ENCODE results near the gene PYDC1.

The PYDC1 gene

DNA sequence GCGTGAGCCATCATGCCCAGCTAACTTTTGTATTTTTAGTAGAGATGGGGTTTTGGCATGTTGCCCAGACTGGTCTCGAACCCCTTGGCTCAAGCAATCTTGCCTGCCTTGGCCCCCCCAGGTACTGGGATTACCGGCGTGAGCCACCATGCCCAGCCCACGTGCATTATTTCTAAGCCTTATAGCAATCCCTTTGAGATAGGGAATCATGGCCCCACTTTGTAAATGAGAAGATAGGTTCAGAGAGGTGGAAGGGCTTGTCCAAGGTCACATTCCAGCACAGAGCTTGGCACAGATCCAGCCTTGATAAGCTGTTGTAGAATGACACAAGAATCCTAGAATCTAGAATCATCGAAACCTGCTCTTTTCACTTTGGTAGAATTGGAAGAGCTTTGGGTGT lies 10.2 kb downstream of the PYDC1 start:
- H3K27ac ChIP-seq (ENCODE audit: poor library complexity, severe bottlenecking): no peak overlapping the region
- no peak overlapping the region for H3K4me3 ChIP-seq (ENCODE audit: severe bottlenecking)
- no peaks in the 10 kb centered on the region for H3K36me3 ChIP-seq (ENCODE audit: low read depth)
- H3K4me1 ChIP-seq (ENCODE audit: insufficient read depth, poor library complexity, severe bottlenecking): no peaks in the 10 kb centered on the region
- no peak for DNase-seq (ENCODE audit: low spot score)
- H3K9me3 ChIP-seq (ENCODE audit: severe bottlenecking): no peaks in the 10 kb centered on the region
- no peaks in the 10 kb centered on the region for H3K27me3 ChIP-seq (ENCODE audit: insufficient read depth, poor library complexity, severe bottlenecking)
- no peak for ATAC-seq (ENCODE audit: low read depth)
- TF ChIP-seq, protein P1, sequence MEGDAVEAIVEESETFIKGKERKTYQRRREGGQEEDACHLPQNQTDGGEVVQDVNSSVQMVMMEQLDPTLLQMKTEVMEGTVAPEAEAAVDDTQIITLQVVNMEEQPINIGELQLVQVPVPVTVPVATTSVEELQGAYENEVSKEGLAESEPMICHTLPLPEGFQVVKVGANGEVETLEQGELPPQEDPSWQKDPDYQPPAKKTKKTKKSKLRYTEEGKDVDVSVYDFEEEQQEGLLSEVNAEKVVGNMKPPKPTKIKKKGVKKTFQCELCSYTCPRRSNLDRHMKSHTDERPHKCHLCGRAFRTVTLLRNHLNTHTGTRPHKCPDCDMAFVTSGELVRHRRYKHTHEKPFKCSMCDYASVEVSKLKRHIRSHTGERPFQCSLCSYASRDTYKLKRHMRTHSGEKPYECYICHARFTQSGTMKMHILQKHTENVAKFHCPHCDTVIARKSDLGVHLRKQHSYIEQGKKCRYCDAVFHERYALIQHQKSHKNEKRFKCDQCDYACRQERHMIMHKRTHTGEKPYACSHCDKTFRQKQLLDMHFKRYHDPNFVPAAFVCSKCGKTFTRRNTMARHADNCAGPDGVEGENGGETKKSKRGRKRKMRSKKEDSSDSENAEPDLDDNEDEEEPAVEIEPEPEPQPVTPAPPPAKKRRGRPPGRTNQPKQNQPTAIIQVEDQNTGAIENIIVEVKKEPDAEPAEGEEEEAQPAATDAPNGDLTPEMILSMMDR (IDR thresholded peaks at IDR 0.05; ENCODE audit: poor library complexity, severe bottlenecking): no peak

DNA sequence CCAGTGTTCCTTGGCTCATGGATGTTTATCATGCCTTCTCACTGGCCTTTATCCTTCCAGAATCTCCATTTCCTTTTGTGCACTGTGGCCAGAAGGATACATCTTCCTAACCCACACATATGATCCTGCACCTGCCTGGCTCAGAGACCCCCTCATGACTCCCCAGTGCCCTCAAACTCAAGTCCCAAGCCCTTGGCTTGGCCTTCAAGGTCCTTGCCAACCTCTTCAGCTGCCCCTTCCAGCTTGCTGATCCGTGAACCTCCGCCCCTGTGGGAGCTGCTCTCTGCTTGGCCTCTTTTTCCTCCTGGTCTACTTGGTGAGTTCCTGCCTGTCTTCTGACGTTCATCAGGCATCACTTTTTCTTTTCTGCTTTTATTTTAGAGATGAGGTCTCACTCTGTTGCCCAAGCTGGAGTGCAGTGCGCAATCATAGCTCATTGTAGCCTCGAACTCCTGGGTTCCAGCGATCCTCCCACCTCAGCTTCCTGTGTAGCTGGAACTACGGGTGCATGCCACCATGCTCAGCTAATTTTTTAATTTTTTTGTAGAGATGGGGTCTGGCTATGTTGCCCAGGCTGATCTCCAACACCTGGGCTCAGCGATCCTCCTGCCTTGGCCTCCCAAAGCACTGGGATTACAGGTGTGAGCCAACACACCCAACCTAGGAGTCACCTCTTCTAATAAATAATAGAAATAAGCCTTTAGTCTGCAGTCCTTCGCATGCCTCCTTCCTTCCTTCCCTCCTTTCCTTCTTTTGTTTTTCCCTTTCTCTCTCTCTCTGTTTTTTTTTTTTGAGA lies 11.9 kb downstream of the PYDC1 start:
- H3K36me3 ChIP-seq (ENCODE audit: low read depth): no peaks in the 10 kb centered on the region
- H3K27ac ChIP-seq (ENCODE audit: poor library complexity, severe bottlenecking): no peak overlapping the region
- no peaks in the 10 kb centered on the region for H3K27me3 ChIP-seq (ENCODE audit: insufficient read depth, poor library complexity, severe bottlenecking)
- H3K4me3 ChIP-seq (ENCODE audit: severe bottlenecking): no peak overlapping the region
- H3K9me3 ChIP-seq (ENCODE audit: severe bottlenecking): no peaks in the 10 kb centered on the region
- ATAC-seq (ENCODE audit: low read depth) (no peak), DNase-seq (ENCODE audit: low spot score) (no peak)
- H3K4me1 ChIP-seq (ENCODE audit: insufficient read depth, poor library complexity, severe bottlenecking): peaks cover 11% of the 10 kb centered on the region
- TF ChIP-seq, protein P1 (IDR thresholded peaks at IDR 0.05; ENCODE audit: poor library complexity, severe bottlenecking): no peak

DNA sequence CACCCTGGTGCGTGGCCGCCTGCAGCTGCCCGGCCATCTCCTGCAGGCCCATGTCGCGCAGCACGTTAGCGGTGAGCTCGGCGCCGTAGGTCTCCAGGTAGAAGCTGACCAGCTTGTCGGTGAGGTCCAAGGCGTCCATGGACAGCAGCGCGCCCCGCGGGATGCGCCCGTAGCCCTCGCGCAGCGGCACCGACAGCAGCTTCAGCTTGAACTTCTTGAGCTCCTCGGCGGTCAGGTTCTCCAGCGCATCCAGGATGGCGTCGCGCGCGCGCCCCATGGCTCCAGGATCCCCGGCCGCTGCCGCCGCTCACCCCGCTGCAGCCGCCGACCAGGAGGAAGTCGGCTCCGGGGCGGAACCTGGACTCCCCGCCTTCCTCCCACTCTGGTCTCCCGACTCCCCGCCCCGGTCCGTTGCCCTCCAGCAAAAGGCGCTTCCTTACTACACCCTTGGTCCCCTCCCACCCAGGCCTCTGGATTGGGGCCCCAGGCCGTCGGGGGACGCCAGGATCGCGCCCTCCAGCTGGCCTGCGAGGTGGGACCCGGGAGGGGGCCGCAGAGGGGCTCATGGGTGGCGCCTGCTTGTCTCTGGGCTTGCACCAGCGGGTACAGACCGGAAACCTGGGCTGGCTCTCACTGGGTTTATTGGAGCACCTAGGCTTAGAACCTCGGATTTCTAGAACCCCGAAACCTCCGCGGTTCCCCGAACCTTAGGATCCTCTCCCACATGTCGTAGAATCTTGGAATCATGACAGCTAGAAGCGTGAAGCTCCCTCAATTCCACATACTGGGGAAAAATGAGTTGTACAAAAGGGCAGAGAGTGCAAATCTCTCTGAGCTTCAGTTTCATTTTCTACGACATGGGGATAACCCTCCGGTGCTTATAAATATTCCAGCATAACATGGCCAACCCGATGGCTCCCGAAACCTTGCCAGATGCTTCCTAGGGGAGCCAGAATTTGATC lies 14.2 kb downstream of the PYDC1 start, which contains the start of gene PYCARD:
Gene PYCARD, minus strand, starts transcription at position 347 of the 962 bp plus-strand sequence. Its CDS starts 70 bp downstream, at position 277.
- Histone ChIP-seq H3K4me3 (ENCODE audit: severe bottlenecking) (peak within 1 kb of the TSS; percentile 39), H3K27me3 (ENCODE audit: insufficient read depth, poor library complexity, severe bottlenecking) (no peaks in the 10 kb centered on the region), H3K36me3 (ENCODE audit: low read depth) (no peaks in the 10 kb centered on the region; the same call in 1 of the 2 replicates), H3K4me1 (ENCODE audit: insufficient read depth, poor library complexity, severe bottlenecking) (peaks cover 11% of the 10 kb centered on the region), H3K9me3 (ENCODE audit: severe bottlenecking) (no peaks in the 10 kb centered on the region), H3K27ac (ENCODE audit: poor library complexity, severe bottlenecking) (peak within 1 kb of the TSS; percentile 39)
- ATAC-seq (ENCODE audit: low read depth) (peak; percentile 35), DNase-seq (ENCODE audit: low spot score) (peak; percentile 57)
- TF ChIP-seq, protein P1 (IDR thresholded peaks at IDR 0.05; ENCODE audit: poor library complexity, severe bottlenecking): no peak

DNA sequence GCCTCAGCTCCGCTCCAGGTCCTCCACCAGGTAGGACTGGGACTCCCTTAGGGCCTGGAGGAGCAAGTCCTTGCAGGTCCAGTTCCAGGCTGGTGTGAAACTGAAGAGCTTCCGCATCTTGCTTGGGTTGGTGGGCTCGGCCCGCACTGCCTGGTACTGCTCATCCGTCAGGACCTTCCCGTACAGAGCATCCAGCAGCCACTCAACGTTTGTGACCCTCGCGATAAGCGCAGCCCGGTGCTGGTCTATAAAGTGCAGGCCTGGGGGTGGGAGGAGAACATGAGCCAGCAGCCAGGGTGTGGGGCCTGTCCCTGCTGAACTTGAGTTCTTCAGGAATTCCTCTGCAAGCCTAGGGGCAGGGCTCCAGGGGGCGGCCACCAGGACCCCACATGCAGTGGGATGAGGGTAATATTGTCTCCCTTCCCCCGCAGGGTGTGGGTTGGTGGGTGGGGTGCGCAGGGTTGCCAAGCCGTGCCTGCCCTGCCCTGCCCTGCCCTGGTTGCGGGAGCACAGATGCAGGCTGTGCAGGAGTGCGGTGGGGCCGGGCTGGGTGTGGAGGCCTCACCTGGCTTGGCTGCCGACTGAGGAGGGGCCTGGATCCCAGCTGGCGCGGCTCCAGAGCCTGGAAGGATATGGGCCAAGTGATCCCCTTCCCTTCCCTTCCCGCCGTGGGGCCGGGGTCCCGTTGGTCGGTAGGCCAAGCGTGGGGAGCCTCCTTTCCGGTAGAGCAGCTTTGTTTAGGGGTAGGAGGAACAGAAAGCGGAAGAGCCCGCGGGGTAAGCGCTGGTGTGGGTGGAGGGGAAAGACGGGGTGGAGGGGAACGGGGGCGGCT lies 15.1 kb downstream of the PYDC1 start:
- TF ChIP-seq, protein P1 (IDR thresholded peaks at IDR 0.05; ENCODE audit: poor library complexity, severe bottlenecking): no peak
- Histone ChIP-seq H3K4me3 (ENCODE audit: severe bottlenecking) (peak overlapping the region; percentile 39), H3K4me1 (ENCODE audit: insufficient read depth, poor library complexity, severe bottlenecking) (peaks cover 11% of the 10 kb centered on the region), H3K36me3 (ENCODE audit: low read depth) (peaks cover 6% of the 10 kb centered on the region), H3K9me3 (ENCODE audit: severe bottlenecking) (no peaks in the 10 kb centered on the region), H3K27me3 (ENCODE audit: insufficient read depth, poor library complexity, severe bottlenecking) (no peaks in the 10 kb centered on the region), H3K27ac (ENCODE audit: poor library complexity, severe bottlenecking) (peak overlapping the region; percentile 39)
- DNase-seq (ENCODE audit: low spot score): peak; percentile 59
- peak; percentile 59 for ATAC-seq (ENCODE audit: low read depth)

Measured in RWPE2 (cell line).